K562 (cell line): ENCODE results near the gene CABP4. TPM values are rescaled to one million over a fixed set of nuclear protein-coding genes. Genes with fewer than 3 reads are reported as not detected.

Experiments
- CBX8 ChIP-seq: fragments of 200-600 bp; sonication (generic); IDR thresholded peaks from 2 replicates; pipeline ENCODE4 v1.6.1; 2012; ENCODE audit warnings: borderline replicate concordance, mixed run types, low read depth, mild to moderate bottlenecking, moderate library complexity, mixed read lengths, low read length, control low read depth, inconsistent platforms; ENCODE audit not compliant: poor library complexity, severe bottlenecking; ENCODE audit errors: extremely low read depth
- COPS2 ChIP-seq: fragments of 450-650 bp; conservative IDR thresholded peaks from 2 replicates; pipeline ENCODE4 v1.6.1; 2016; ENCODE audit warnings: mild to moderate bottlenecking, moderate library complexity
- E2F1 ChIP-seq: sonication (generic); formaldehyde crosslinking; IDR thresholded peaks from 2 replicates; pipeline ENCODE4 v1.8.1; 2023; ENCODE audit warnings: mild to moderate bottlenecking, missing genetic modification reagents, moderate library complexity
- GABPA ChIP-seq: fragments of 200-800 bp; sonication (Bioruptor generic); conservative IDR thresholded peaks from 2 replicates; pipeline ENCODE4 v1.6.1; 2016; ENCODE audit warnings: low read depth, missing genetic modification characterization, missing compliant biosample characterization
- HDAC1 ChIP-seq, 2 experiments: fragments of 450-650 bp; IDR thresholded peaks; 2 replicates each; pipeline ENCODE4 v1.6.1; 2016 to 2017; ENCODE audit warnings: inconsistent platforms in 1 of 2, mild to moderate bottlenecking in 1 of 2, moderate library complexity in 1 of 2
- MCM2 ChIP-seq: fragments of 450-650 bp; IDR thresholded peaks from 2 replicates; pipeline ENCODE4 v1.6.1; 2017; ENCODE audit warnings: low read depth, mild to moderate bottlenecking
- MTA3 ChIP-seq: fragments of 450-650 bp; formaldehyde crosslinking; IDR thresholded peaks from 2 replicates; pipeline ENCODE4 v1.6.1; 2017; ENCODE audit warnings: mild to moderate bottlenecking, borderline replicate concordance
- MXD1 ChIP-seq: fragments of 250-450 bp; sonication (Bioruptor Pico); IDR thresholded peaks from 2 replicates; pipeline ENCODE4 v1.8.0; 2021; ENCODE audit warnings: borderline replicate concordance, mild to moderate bottlenecking, moderate library complexity; ENCODE audit not compliant: poor library complexity, severe bottlenecking
- NR2C1 ChIP-seq, 2 experiments: fragments of 450-650 bp; IDR thresholded peaks; 2 replicates each; pipeline ENCODE4 v1.6.1; 2017; ENCODE audit warnings: mild to moderate bottlenecking in 2 of 2, antibody characterized with exemption in 1 of 2, inconsistent platforms in 1 of 2, missing compliant biosample characterization in 1 of 2, missing genetic modification characterization in 1 of 2
- SREBF2 ChIP-seq: sonication (generic); formaldehyde crosslinking; IDR thresholded peaks from 2 replicates; pipeline ENCODE4 v1.4.0; 2020; ENCODE audit warnings: mild to moderate bottlenecking, missing genetic modification reagents
- STAG1 ChIP-seq: sonication (generic); formaldehyde crosslinking; IDR thresholded peaks from 2 replicates; pipeline ENCODE4 v1.5.0; 2020; ENCODE audit warnings: missing genetic modification reagents, borderline replicate concordance
- TFAP4 ChIP-seq: sonication (generic); formaldehyde crosslinking; IDR thresholded peaks from 2 replicates; pipeline ENCODE4 v1.8.0; 2022; ENCODE audit warnings: missing genetic modification reagents, mild to moderate bottlenecking, moderate library complexity, borderline replicate concordance
- polyA plus RNA-seq, 8 experiments: library from polyadenylated mRNA; depleted of rRNA in 4 of 8; stranded (reverse) in 5 of 8; unstranded in 3 of 8; fragments of >200 nt; fragmentation: Nextera tagmentation in 2 of 8; fragmentation: Illumina TruSeq in 1 of 8; extraction: Ambion mirVana in 2 of 8; extraction: Trizol in 1 of 8; gene quantifications; 2 replicates each; pipeline versions ENCODE4 v1.2.1 to v1.2.3, GENCODE V29; 2011 to 2014; ENCODE audit warnings: inconsistent platforms in 1 of 8, missing spikeins in 1 of 8
- total RNA-seq, 7 experiments: library from RNA; depleted of rRNA in 6 of 7; stranded (reverse); fragments of >200 nt in 6 of 7; fragmentation: Illumina TruSeq in 2 of 7; extraction: Trizol in 2 of 7; gene quantifications; 2 replicates each; pipeline versions ENCODE4 v1.2.1 to v1.2.3, GENCODE V29; 2011 to 2021; ENCODE audit warnings: low replicate concordance in 1 of 7
- TF ChIP-seq, protein P1 (sequence below): sonication (generic); formaldehyde crosslinking; IDR thresholded peaks from 2 replicates; pipeline ENCODE4 v1.8.0; 2022; ENCODE audit warnings: mild to moderate bottlenecking, missing genetic modification reagents

CABP4 gene
- total and polyA plus RNA-seq, 9 of the 15 experiments (the other 6 are each of a cell fraction or from before 2014, with no cell fraction given) = 0.11 TPM; not detected in 8

- peak in 1 of 2 experiments; percentile 6; a peak in 1 of 4 replicates for TF ChIP-seq HDAC1 (IDR thresholded peaks at IDR 0.05)
- no peak for TF ChIP-seq MXD1 (CRISPR knock-in tag)
- TF ChIP-seq GABPA = peak; percentile 77
- TF ChIP-seq NR2C1 (IDR thresholded peaks at IDR 0.05) = no peak
- TF ChIP-seq NR2C1 (tag; IDR thresholded peaks at IDR 0.05) = peak; percentile 50; the same call in 1 of the 2 replicates
- TF ChIP-seq, protein P1, sequence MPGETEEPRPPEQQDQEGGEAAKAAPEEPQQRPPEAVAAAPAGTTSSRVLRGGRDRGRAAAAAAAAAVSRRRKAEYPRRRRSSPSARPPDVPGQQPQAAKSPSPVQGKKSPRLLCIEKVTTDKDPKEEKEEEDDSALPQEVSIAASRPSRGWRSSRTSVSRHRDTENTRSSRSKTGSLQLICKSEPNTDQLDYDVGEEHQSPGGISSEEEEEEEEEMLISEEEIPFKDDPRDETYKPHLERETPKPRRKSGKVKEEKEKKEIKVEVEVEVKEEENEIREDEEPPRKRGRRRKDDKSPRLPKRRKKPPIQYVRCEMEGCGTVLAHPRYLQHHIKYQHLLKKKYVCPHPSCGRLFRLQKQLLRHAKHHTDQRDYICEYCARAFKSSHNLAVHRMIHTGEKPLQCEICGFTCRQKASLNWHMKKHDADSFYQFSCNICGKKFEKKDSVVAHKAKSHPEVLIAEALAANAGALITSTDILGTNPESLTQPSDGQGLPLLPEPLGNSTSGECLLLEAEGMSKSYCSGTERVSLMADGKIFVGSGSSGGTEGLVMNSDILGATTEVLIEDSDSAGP (CRISPR knock-in tag) = peak; percentile 78; the same call in 1 of the 2 replicates
- TF ChIP-seq TFAP4 (CRISPR knock-in tag) = peak; percentile 96
- TF ChIP-seq SREBF2 (CRISPR knock-in tag) = no peak
- no peak for TF ChIP-seq COPS2
- no peak for TF ChIP-seq MCM2
- TF ChIP-seq E2F1 (CRISPR knock-in tag) = peak; percentile 93
- TF ChIP-seq STAG1 (CRISPR knock-in tag) = peak; percentile 57; the same call in 1 of the 2 replicates
- TF ChIP-seq CBX8 = no peak
- TF ChIP-seq MTA3 = peak; percentile 65; the same call in 1 of the 2 replicates
These were observed 28.0 kb downstream of the CABP4 start, which contains the start of gene AIP (continued) for GRCh38 chr11:67482827-67483798.
